Left colon (tissue), 2 donors: Measurements from ENCODE around the gene ZCCHC9. TPM values are rescaled to one million over a fixed set of nuclear protein-coding genes. Genes with fewer than 3 reads are reported as not detected.
"Not testable (repeated sequence)": the region's sequence is repeated elsewhere in the genome, so short reads cannot be mapped to it uniquely, and the experiment has no call there.

Source experiments
- ATAC-seq: fragments of 200-7000 bp; cut with Tn5 transposase; one replicate; pipeline ENCODE4 v1.9.1; 2020; ENCODE audit warnings: mild to moderate bottlenecking, moderate library complexity
- DNase-seq, 2 donors: peaks; one replicate each; pipeline ENCODE4 v3.0.0-alpha.2; 2020
- intact Hi-C, 2 donors: fragments of 100-400 bp; cut with DNase I in 1 of 2; cut with micrococcal nuclease in 1 of 2; formaldehyde crosslinking; loops; one replicate each; pipeline versions ENCODE4 v1.11.2 to v1.14.0; 2022; cut with DNase I, micrococcal nuclease
- long read RNA-seq: library from polyadenylated mRNA; unstranded; transcript quantifications from one replicate; pipeline ENCODE4 v2.0.0, GENCODE V29; 2021
- total RNA-seq, 2 donors: library from RNA; stranded (reverse); fragmentation: NEBNext Ultra II Directional; extraction: Animal tissue kit (Norgen Biotek cat#: 25700); gene quantifications; one replicate each; pipeline ENCODE4 v1.2.1, GENCODE V29; 2021
- donor health status: DM: no; HTN: no; CAD: no.
- donor health status: DM: yes; HTN: yes; CAD: no.

The ZCCHC9 gene, protein sequence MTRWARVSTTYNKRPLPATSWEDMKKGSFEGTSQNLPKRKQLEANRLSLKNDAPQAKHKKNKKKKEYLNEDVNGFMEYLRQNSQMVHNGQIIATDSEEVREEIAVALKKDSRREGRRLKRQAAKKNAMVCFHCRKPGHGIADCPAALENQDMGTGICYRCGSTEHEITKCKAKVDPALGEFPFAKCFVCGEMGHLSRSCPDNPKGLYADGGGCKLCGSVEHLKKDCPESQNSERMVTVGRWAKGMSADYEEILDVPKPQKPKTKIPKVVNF
- 10 to 100 TPM; 14.8 to 15.9 TPM for total RNA-seq
- long read RNA-seq, full-length matches to known transcripts, result 5 of 7 reads
- long read RNA-seq, partial matches to known transcripts, result 0 of 7 reads
- long read RNA-seq, other reads (novel, unspliced or antisense), result 2 of 7 reads

DNA sequence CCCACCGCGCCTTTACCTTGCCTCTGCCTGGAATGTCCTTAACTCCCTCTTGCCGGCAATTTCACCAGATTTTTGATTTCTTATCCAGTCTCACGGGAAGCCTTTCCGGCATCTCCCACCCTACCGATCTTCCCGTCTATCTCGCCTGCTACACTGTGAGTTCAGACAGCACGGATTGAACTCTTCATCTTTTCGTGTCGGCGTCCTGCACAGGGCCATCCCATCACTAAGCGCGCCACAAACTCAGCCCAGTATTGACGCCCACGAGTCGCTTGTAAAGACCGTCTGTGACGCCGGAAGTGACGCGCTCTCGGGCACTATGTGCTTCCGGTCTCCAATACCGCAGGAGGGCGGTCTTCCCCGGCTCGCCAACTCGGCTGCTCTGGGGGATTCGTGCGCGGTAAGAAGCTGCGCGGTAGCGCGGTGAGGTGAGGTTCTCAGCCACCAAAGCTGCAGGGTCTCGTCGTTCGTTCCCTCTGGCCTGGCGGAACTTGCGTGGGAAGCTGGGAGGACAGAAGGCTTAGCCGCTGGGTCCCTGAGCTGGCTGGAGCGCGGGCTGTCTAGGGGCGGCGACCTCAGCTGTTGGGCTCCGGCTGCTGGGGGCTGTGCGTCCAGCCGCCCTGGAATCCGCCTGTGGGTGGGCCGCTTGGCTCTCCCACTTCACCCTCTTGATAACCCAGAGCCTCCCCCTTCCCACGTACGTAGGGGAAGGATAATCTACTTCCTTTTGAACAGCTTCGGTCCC lies at the start of gene ZCCHC9:
ZCCHC9 (plus strand) TSS at position 317 of the 745 bp plus-strand sequence. CDS start 3,171 bp downstream, outside the sequence.
- intact Hi-C loops, result no loop called here
- ATAC-seq, result peak; percentile 97
- DNase-seq, result peak; percentile 93 to 96

DNA sequence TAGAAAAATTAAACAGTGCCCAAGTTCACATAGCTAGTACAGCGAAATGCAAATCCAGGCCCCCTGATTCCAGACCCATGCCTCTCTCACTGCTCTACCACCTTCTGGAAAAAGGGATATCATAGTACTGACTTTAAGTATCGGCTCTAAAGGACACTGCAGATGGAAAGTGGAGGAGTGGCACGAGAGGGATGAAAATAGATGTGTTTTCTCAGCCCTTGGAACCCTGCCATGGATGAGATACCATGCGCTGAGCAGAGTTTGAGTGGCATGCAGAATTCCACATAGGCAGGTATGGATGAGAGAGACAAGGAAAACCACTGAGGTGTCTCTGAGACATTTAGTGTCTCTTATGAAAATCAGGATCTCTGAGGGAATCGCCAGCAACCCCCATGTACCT lies 49.5 kb upstream of the ZCCHC9 start:
- DNase-seq, result no peak
- intact Hi-C loops, result no loop called here
- ATAC-seq, result no peak

DNA sequence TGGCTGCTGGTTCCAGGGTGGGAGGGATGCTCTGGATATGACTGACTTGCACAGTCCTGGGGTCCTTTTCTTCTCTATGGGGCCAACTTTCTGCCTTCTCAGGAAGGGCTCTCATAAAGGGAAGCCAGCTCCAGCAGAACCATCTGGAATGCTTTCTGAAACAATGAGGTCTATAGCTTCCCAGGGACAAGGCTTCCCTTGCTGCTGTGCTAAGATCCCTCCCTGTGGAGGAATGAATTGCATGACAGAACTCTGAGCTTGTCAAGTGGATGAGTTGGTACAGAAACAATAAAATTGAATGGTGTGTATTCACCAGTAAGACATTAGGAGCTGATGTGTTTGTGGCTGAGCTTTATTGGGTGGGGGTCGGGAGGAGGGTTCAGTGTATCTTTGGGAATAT lies 48.5 kb upstream of the ZCCHC9 start:
- intact Hi-C loops, result no loop called here
- ATAC-seq (no peak), DNase-seq (no peak)

DNA sequence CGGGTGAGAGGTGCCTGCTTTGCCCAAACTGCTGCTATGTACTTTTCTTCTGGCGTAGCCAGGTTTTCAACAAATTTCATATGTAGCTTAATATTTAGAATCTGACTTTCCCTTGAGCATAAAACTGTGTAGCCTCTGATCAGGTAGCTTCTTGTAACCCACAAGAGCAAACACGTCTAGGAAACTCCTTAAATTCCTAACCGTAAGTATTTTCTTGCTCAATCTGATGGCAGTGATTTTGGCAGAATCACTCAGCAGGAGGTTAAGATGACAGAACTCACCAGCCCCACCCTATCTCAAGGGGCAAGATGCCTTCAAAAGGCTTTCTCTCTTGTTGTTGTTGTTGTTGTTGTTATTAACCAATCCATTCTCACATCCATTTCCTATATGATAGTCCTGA lies 47.5 kb upstream of the ZCCHC9 start:
- ATAC-seq (no peak), DNase-seq (no peak)
- intact Hi-C loops, result no loop called here

DNA sequence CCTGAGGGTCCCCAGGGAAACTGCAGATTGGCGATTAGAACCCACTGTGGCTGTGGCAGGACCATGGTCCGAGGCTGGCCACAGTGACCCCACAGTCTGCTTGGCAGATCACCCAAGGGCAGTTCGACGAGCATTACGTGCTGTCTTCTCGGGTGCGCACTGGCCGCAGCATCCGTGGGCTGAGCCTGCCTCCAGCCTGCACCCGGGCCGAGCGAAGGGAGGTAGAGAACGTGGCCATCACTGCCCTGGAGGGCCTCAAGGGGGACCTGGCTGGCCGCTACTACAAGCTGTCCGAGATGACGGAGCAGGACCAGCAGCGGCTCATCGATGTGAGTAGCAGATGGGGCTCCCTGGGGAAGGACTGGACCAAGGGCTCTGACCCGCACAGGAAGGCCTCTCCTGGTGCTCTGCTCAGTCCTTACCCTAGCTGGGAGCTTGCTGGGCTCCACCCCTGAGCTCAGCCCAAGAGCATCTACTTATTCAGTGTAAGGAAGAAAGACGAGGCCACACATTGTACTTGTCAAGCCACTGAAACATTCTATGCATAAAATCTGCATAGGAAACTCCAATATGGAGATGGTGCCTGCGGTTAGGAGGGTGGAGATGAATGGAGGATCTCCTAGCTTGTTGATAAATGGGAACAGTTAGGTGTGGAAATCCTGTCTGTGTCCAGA lies 46.4 kb upstream of the ZCCHC9 start:
- intact Hi-C loops, result no loop called here
- ATAC-seq (no peak), DNase-seq (no peak)

DNA sequence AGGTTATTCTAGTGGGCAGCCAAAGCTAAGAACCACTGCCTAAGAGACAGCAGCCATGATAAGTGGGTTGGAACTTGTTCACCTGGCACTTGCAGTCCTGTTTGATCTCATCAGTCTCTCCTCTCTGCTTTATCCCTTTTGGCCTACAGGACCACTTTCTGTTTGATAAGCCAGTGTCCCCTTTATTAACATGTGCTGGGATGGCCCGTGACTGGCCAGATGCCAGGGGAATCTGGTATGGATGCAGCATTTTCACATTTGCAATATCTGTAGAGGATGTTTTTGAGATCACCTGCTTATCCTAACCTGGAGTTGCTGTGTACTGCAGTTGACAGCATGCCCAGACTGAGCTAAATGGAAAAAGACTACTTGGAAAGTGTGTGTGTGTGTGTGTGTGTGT lies 44.6 kb upstream of the ZCCHC9 start:
- no peak for DNase-seq
- intact Hi-C loops, result no loop called here
- no peak for ATAC-seq

DNA sequence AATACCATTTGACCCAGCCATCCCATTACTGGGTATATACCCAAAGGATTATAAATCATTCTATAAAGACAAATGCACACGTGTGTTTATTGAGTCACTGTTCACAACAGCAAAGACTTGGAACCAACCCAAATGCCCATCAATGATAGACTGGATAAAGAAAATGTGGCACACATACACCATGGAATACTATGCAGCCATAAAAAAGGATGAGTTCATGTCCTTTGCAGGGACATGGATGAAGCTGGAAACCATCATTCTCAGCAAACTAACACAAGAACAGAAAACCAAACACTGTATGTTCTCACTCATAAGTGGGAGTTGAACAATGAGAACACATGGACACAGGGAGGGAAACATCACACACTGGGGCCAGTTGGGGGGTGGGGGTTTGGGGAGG lies 38.6 kb upstream of the ZCCHC9 start:
- ATAC-seq, intact Hi-C loops, DNase-seq: not testable (repeated sequence)

DNA sequence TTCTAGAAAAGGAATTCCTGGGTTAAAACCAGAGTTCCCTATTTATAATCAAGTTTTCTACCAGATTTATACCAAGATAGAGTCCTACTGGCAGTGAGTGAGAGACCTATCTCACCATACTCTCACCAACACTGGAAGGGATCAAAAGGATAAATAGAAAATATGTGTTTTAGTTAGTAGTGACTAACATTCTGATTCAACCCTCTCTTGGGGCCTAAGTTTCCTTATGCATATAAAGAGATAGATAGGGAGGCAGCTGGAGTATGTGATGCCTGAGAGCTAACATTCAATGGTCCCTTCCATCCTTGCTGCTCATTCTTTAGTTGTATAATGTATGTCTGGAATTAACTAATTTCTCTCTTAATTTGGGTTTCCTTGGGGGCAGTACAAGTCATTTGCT lies 36.3 kb upstream of the ZCCHC9 start:
- intact Hi-C loops, result no loop called here
- DNase-seq, result no peak
- ATAC-seq, result no peak

DNA sequence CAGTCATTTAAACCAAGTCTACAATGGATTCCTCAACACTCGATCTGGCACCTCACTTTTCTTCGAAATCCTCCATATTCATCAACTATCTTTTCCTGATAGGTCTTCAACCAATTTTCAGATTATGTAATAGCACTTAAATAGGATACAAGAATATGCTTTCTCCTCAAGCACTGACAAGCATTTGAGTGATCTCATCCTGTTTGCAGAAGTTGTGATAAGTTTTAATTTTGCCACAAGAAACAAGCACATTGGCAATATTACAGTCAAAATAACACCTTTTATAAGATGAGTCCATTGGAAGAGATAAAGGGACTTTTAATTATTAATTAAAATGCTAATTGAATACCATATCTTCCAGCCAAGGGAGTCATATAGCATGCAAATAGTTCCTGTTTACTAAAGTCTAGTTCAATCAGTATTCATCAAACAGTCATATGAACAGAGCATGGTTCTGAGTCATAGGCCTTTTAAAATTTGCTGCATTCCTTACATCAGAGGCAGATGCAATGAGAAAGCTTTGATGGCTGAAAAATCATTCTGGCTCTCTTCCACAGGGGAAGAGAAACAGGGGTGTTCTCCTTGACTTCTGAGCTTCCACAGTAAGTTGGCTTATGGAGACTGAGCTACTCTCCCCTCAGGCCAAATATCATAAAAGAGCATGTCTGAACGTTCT lies 32.7 kb upstream of the ZCCHC9 start:
- ATAC-seq (no peak), DNase-seq (no peak)
- intact Hi-C loops, result no loop called here

DNA sequence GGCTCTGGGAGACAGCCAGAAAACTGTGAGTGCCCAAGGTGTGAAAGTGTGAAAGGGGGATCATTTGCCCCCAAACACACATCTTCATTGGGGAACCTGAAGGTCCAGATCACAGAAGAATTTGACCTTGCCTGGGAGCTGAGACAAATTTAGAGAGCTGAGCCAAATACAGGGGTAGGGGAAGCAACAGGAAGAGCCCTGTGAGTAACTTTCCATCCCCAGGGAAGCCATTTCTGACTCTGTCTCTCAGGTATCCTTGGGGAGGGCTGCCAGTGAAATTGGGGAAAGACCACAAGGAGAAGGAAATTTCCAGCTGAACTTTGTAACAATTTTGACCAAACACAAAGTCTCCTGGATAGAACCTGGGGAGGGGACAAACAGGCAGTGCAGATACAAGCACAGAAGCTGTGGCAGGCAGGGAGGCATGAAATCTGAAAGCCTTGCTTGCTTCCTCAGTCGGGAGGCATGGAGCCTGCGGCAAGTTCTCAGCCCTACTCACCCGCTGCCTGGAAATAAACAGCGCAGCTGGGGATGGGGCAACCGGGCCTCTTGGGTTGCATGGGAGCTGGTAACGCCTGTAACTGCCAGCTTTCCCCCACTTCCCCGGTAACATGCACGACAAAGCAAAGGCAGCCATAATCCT lies 31.5 kb upstream of the ZCCHC9 start:
- intact Hi-C loops, result no loop called here
- ATAC-seq, result no peak
- no peak for DNase-seq

DNA sequence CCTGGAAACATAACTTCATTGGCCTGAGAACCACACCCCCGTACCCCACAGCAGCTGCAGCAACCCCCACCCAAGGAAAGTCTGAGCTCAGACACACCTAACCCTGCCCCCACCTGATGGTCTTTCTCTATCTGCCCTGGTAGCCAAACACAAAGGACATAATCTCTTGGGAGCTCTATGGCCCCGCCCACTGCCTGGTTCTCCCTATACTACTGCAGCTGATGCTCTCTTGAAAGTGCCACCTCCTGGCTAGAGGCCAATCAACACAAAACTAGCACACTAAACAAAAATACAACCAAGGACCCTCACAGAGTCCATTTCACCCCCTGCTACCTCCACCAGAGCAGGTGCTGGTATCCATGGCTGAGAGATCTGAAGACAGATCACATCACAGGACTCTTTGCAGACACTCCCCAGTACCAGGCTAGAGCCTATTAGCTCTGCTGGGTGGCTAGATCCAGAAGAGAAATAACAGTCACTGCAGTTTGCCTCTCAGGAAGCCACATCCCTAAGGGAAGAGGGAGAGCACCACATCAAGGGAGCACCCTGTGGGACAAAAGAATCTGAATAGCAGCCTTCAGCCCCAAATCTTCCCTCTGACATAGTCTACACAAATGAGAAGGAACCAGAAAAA lies 30.9 kb upstream of the ZCCHC9 start:
- ATAC-seq, DNase-seq, intact Hi-C loops: not testable (repeated sequence)

DNA sequence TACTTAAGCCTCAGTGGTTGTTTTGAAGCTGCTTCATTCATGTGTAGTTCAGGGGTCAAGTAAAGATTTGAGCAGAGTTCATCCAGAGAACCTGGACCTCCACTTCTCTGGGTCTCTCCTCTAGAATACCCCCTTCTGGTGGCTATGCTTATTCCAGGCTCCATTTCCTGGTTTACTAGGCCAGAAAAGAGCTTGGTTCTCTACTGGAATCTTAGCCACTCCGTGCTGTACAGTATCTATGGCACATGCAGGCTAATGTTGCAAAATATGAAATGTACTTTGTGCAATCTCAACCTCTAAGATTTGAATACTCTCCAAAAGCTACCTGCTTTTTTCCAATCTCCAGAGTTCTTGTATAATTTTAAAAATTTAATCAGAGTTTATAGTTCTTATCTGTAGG lies 17.4 kb upstream of the ZCCHC9 start:
- intact Hi-C loops, result no loop called here
- no peak for ATAC-seq
- no peak for DNase-seq

DNA sequence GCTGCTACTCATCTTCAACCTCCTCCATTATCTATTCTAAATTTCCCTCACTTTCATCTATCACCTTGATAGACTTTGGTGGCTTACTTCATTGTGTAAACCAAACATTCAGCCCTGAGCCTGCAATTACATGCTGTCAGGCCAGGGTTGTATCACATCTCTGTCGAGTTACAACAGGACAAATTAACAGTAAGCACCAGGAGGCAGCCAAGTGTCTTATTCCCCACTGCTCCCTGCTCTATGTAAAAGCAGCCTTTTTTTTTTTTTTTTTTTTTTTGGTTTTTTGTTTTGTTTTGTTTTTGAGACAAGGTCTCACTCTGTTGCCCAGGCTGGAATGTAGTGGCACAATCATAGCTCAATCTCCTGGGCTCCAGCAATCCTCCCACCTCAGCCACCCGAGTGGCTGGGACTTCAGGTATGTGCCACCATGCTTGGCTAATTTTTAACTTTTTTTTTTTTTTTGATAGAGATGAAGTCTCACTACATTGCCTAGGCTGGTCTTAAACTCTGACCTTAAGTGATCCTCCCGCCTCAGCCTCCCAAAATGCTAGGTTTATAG lies 15.2 kb upstream of the ZCCHC9 start:
- ATAC-seq (no peak), DNase-seq (no peak)
- intact Hi-C loops, result no loop called here

DNA sequence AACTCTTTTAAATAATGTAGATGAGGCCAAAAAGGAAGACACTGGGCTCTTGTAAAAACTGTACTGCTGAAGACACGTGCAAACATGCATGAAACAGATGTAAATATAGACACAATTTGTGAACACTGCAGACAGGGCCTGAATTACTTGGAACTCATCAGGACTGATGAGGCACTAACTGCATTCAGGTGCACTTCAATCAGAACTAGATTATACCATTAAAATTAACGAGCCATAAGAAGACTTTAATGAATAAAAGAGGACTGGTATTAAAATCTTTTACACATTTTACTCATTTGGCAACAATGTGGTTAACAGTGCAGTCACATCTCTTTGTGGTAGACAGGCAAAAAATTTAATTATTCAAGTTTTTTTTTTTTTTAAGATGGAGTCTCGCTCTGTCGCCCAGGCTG lies 13.4 kb upstream of the ZCCHC9 start:
- ATAC-seq (no peak), DNase-seq (no peak)
- intact Hi-C loops, result no loop called here

DNA sequence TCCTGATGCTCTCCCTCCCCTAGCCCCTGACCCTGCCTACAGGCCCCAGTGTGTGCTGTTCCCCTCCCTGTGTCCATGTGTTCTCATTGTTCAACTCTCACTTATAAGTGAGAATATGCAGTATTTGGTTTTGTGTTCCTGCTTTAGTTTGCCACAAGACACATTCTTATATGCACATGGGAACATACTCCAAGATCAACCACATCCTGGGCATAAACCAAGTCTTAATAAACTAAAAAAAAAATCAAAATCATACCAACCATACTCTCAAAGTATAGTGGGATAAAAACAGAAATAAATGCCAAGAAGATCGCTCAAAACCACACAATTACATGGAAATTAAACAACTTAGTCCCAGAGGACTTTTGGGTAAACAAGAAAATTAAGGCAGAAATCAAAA lies 11.2 kb upstream of the ZCCHC9 start:
- no peak for ATAC-seq
- intact Hi-C loops, result no loop called here
- no peak for DNase-seq

DNA sequence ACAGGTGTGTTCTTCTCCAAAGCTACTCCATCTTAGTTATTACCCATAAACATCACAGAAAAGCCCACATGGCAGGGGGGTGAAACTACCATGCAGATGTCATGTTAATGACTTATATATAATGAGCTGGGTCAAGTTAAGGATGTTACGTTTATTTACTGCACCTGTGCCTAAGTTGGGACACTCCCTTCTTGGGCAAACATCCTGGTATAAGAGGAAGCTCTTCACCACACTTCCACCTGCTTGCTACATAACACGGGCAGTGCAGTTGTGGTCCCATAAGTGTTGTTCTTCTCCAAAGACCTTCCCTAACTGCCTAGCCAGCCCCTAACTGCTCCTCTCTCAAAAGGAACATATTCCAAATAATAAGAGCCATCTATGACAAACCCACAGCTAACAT lies 9.3 kb upstream of the ZCCHC9 start:
- intact Hi-C loops, result no loop called here
- ATAC-seq (peak; percentile 80), DNase-seq (no peak)

DNA sequence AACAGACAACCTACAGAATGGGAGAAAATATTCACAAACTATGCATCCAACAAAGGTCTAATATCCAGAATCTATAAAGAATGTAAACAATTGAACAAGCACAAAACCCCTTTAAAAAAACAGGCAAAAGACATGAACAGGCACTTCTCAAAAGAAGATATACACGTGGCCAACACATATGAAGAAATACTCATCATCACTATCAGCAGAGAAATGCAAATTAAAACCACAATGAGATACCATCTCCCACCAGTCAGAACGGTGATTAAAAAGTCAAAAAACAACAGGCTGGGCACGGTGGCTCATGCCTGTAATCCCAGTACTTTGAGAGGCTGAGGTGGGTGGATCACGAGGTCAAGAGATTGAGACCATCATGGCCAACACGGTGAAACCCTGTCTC lies 7.4 kb upstream of the ZCCHC9 start:
- intact Hi-C loops, DNase-seq, ATAC-seq: not testable (repeated sequence)

DNA sequence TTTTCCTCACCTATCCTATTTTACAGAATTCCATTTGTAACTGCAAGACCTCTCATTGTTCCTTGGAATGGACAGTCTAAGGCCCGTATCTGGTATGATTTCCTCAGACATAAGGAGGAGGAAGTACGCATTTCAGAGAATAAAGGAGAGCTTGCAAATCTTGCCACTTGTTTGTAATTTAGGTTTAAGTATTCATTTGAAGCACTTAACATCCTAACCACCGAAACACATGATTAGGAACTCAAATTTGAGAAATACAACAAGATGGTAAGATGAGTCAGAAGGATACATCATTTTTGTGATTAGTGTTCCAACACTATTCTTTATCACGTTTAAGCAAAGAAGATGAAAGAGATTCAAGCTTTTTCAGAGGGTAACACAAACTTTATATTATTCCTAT lies 3.9 kb upstream of the ZCCHC9 start:
- ATAC-seq (no peak), DNase-seq (no peak)
- intact Hi-C loops, result no loop called here
